Activated naive CD8-positive, alpha-beta T cell treated with anti-CD3 and anti-CD28 coated beads, Interleukin-2, amount 10 ng/mL, durations not matched to agents 7 days and 5 days (primary cell): Measurements from ENCODE around the gene BCDIN3D. TPM values are rescaled to one million over a fixed set of nuclear protein-coding genes. Genes with fewer than 3 reads are reported as not detected.

Experiments used
- ATAC-seq: fragments of 150-1000 bp; cut with Tn5 transposase; one replicate; pipeline ENCODE4 v1.10.0; 2021; ENCODE audit warnings: low read depth, moderate library complexity
- POLR2A ChIA-PET: fragments of 350-600 bp; sonication (Branson Sonifier 250); formaldehyde crosslinking; loops from one replicate; lab custom pipeline; 2021; ENCODE audit warnings: antibody characterized with exemption; lab: Charles Lee
- DNase-seq: peaks from one replicate; pipeline ENCODE4 v3.0.0; 2021
- H3K27ac Mint-ChIP-seq: one replicate; pipeline ENCODE4 v1.8.0; 2022; ENCODE audit warnings: mild to moderate bottlenecking, mixed read lengths
- H3K27me3 Mint-ChIP-seq: one replicate; pipeline ENCODE4 v1.8.0; 2022; ENCODE audit warnings: mild to moderate bottlenecking, moderate library complexity, mixed read lengths
- H3K36me3 Mint-ChIP-seq: one replicate; pipeline ENCODE4 v1.8.0; 2021; ENCODE audit warnings: mild to moderate bottlenecking, mixed read lengths
- H3K4me1 Mint-ChIP-seq: one replicate; pipeline ENCODE4 v1.8.0; 2021; ENCODE audit warnings: mixed read lengths
- H3K4me3 Mint-ChIP-seq: one replicate; pipeline ENCODE4 v1.8.0; 2022; ENCODE audit warnings: mild to moderate bottlenecking, moderate library complexity, mixed read lengths
- H3K9me3 Mint-ChIP-seq: one replicate; pipeline ENCODE4 v1.8.0; 2021; ENCODE audit warnings: mixed read lengths
- total RNA-seq, 2 experiments: library from RNA; stranded (reverse); gene quantifications; one replicate each; pipeline ENCODE4 v1.2.3, GENCODE V29; 2021

The BCDIN3D gene
- total RNA-seq, 2 experiments from 2014 or later: 9.3 to 11.4 TPM

DNA sequence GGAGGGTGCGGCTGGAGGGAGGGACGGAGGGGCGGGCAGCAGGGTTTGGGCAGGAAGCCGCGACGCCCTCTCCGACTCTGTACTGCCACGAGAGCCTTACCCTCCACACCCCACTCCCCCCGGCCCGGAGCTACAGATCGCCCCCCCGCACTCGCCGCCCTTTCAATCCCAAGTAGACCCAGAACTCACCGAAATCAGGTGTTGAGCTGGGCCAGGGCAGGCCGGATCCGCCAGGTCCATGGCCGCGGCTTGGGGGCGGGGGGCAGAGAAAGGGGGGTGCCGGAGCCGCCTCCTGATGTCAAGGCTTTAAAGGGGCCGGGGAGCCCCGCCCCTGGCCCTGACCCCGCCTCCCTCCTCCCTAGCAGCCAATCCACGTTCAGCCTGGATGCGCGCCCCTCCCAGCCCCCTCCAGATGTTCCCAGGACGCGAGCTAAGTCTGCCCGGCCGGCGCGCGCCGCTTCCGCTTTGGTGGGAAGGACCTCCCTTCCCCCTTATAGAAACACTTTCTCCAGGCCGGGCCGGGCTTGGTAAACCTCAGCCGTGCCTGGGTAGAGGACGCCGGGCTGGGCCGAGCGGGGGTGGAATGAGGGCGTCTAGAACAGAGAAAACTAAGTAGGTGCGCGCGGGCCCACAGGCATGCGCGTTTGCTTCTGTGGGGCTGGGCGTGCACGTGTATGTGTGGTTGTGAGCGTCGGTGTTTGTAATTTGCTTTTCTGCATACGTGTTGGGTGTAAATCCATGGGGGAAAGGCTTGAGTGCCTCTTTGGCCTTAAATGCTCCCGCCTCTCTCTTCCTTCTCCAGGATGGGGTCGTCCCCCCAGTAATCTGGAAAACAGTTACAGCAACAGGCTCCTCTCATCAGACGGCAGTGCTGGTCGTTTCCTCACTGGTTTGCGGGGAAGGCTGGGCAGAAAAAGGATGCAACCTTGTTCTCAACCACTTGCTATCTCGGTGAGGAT, 14.5 kb downstream of the BCDIN3D start, which contains the start of gene NCKAP5L:
Gene NCKAP5L (minus strand): TSS at position 281 of the 959 bp plus-strand sequence. CDS start 24,369 bp downstream, outside the sequence.
- peak within 1 kb of the TSS; percentile 92 for H3K27ac Mint-ChIP-seq
- H3K27me3 Mint-ChIP-seq: no peaks in the 10 kb centered on the region
- peak within 1 kb of the TSS; percentile 88 for H3K4me3 Mint-ChIP-seq
- H3K9me3 Mint-ChIP-seq: no peaks in the 10 kb centered on the region
- H3K4me1 Mint-ChIP-seq: peaks cover 23% of the 10 kb centered on the region
- ATAC-seq (peak; percentile 92), DNase-seq (peak; percentile 94)
- no peaks in the 10 kb centered on the region for H3K36me3 Mint-ChIP-seq
- POLR2A ChIA-PET: interaction anchor here (0.6 to 2.6 kb wide), 10 partner anchors 10 to 718 kb away, joined by 3 to 17 read pairs (median 4); partner anchors contain the start of genes BCDIN3D and TMBIM6

DNA sequence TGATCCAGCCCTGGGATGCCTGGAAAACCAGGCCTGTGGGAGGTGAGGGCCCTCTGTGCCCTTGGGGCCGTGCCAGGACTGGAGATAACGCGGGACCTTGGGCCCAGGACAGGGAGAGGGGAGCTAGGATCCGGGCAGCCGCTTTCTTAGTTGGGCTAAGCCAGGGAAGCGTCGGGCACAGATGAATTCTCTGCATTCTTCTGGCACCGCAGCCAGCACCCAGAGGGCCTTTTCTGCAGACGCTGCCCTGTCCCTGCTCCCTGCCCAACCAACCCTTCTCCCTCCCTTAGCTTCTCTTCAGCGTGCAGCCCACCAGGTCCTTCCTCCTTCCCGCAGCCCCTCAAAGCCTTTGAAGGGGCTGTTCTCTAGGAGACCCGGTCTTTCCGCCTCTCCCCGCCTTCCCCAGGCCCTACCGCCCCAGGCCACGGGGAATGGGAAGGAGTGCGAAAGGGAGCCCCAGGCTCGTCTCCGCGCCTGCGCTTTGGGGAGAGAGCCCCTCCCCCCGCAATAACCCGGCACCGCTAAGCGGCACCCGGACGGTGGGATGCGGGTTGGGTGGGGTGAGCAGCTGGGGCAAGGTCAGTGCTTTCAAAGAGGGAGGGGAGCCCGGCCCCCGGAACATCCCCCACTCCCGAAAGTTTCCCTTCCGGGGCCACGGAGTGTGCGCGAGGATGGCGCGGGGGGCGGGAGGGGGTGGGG, 15.4 kb downstream of the BCDIN3D start:
- peak overlapping the region; percentile 88 for H3K4me3 Mint-ChIP-seq
- POLR2A ChIA-PET: interaction anchor here (0.6 to 2.6 kb wide), 7 partner anchors 8 to 156 kb away, joined by 3 to 17 read pairs (median 4); partner anchors contain the start of genes BCDIN3D and TMBIM6
- ATAC-seq: no peak
- H3K36me3 Mint-ChIP-seq: peaks cover 3% of the 10 kb centered on the region
- H3K4me1 Mint-ChIP-seq: peaks cover 25% of the 10 kb centered on the region
- H3K27ac Mint-ChIP-seq: no peak overlapping the region
- no peaks in the 10 kb centered on the region for H3K27me3 Mint-ChIP-seq
- H3K9me3 Mint-ChIP-seq: no peaks in the 10 kb centered on the region
- DNase-seq: peak; percentile 59

DNA sequence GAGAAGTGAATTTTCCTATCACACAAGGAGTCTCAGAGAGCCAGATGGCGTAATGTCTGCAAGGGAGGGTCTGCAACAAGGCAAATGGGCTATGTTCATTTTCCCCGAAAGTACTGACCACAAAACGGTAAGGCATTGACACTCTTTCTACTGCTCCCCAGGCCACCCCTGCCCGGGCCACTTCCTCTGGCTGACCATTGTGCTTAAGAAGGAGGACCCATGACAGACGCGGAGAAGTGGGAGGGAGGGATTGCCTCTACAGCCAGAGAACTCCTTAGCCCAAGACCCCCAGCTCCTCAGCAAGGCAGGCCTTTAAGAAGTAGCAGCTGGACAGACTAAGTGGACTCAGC, 15.9 kb downstream of the BCDIN3D start:
- DNase-seq (no peak), ATAC-seq (no peak)
- no peaks in the 10 kb centered on the region for H3K9me3 Mint-ChIP-seq
- H3K4me3 Mint-ChIP-seq: peak overlapping the region; percentile 88
- H3K27ac Mint-ChIP-seq: no peak overlapping the region
- peaks cover 27% of the 10 kb centered on the region for H3K4me1 Mint-ChIP-seq
- H3K27me3 Mint-ChIP-seq: no peaks in the 10 kb centered on the region
- H3K36me3 Mint-ChIP-seq: peaks cover 5% of the 10 kb centered on the region
- POLR2A ChIA-PET: interaction anchor here (1.0 to 2.6 kb wide), 3 partner anchors 9 to 86 kb away, joined by 4 to 17 read pairs (median 9); partner anchors contain the start of genes BCDIN3D and TMBIM6

DNA sequence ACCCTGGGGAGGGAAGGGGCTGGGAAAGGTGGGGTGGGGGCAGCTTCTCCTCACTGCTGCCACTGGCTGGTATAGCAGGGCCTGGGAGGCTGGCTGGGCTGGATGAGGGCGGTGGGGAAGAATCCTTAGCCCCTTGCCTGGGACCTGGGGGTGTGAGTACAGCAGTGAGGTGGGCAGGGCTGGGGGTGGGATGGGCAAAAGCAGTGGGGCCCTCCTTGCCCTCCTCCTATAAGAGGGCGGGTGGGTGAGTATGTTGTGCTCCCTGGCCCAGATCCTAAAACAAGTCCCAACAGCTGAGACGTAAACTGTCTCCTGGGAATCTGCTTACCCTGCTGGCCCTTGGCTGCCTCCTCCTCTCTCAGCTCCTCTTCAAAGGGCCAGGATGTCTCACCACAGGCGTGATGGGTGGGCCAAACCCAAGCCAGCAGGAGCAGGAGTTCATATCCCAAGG, 16.9 kb downstream of the BCDIN3D start:
- H3K27me3 Mint-ChIP-seq: no peaks in the 10 kb centered on the region
- DNase-seq (no peak), ATAC-seq (no peak)
- no peaks in the 10 kb centered on the region for H3K9me3 Mint-ChIP-seq
- peaks cover 5% of the 10 kb centered on the region for H3K36me3 Mint-ChIP-seq
- H3K4me3 Mint-ChIP-seq: no peak overlapping the region
- peaks cover 32% of the 10 kb centered on the region for H3K4me1 Mint-ChIP-seq
- H3K27ac Mint-ChIP-seq: no peak overlapping the region
- POLR2A ChIA-PET: interaction anchor here (2.6 kb wide), 1 partner anchor 17 kb away, joined by 9 read pairs; the partner anchor contains the start of gene BCDIN3D

DNA sequence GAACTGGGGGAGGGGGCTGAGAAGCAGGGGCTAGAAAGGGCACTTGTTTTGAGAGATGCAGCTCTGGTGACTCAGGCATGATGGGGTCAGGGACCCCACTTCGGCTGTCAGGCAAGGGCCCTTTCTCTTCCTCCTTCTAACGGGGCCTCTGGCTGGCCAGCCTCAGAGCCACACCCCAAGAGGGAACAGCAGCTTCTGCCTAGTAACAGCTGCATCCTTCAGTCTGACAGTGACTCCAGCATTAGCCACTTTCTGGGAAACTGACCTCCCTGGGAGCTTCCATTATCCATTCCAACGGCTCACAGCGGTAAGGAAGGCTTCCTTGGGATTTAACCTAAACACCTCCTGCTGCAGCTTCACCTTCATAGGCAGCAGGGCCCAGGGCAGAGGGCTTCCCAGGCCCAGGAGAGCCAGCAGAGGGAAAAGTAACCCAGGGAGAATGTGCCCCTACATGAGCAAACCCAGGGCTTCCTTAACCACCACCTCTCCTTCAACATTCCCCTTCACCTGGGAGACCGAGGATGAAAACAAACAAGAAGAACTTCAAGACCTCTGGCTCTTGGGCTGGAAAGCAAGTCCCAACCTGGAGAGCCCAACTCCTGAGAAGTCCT, 17.4 kb downstream of the BCDIN3D start:
- DNase-seq (no peak), ATAC-seq (no peak)
- POLR2A ChIA-PET: no interaction called here
- H3K9me3 Mint-ChIP-seq: no peaks in the 10 kb centered on the region
- no peak overlapping the region for H3K4me3 Mint-ChIP-seq
- H3K27ac Mint-ChIP-seq: no peak overlapping the region
- H3K36me3 Mint-ChIP-seq: peaks cover 5% of the 10 kb centered on the region
- peaks cover 34% of the 10 kb centered on the region for H3K4me1 Mint-ChIP-seq
- H3K27me3 Mint-ChIP-seq: no peaks in the 10 kb centered on the region

DNA sequence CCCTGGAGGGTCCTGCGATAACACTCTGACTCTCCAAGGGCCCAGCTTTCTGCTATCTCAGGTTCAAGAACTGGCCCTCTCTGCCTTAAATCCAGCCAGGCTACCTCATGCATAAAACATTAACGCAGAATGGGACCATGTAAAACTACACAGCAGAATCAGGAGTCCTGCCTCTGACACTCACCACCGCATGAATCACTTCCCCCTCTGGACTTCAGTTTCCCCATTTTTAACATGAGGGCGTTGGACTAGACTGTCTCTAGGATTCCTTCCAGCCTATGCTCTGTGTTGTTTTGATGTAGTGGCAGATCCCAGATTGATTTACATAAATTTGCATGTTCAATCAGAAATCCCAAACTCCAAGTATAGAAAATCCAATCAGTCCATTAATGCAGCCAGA, 18.0 kb downstream of the BCDIN3D start:
- POLR2A ChIA-PET: interaction anchor here (1.7 kb wide), 1 partner anchor 18 kb away, joined by 4 read pairs; the partner anchor contains the start of gene BCDIN3D
- H3K27me3 Mint-ChIP-seq: no peaks in the 10 kb centered on the region
- peaks cover 34% of the 10 kb centered on the region for H3K4me1 Mint-ChIP-seq
- no peak overlapping the region for H3K27ac Mint-ChIP-seq
- no peak for DNase-seq
- H3K36me3 Mint-ChIP-seq: peaks cover 5% of the 10 kb centered on the region
- no peak overlapping the region for H3K4me3 Mint-ChIP-seq
- no peaks in the 10 kb centered on the region for H3K9me3 Mint-ChIP-seq
- ATAC-seq: no peak

DNA sequence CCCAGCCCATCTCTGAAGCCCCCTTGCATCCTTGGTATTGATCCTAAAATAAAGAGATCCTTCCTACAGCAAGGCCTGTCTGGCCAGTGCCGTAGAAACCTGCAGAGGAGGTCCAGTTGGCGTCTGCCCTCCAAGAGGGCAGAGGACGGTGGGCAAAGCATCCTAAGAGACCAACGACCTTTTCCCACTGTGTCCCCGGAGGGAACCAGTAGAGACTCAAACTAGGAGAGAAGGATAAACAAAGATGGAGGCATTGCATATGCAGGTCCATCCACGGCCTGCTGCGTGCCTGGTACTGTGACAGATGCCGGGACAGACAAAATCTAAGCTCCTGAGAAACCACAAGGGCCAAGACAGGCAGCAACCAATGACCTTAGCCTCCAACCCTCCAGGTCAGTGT, 18.5 kb downstream of the BCDIN3D start:
- POLR2A ChIA-PET: interaction anchor here (1.7 kb wide), 1 partner anchor 19 kb away, joined by 4 read pairs; the partner anchor contains the start of gene BCDIN3D

DNA sequence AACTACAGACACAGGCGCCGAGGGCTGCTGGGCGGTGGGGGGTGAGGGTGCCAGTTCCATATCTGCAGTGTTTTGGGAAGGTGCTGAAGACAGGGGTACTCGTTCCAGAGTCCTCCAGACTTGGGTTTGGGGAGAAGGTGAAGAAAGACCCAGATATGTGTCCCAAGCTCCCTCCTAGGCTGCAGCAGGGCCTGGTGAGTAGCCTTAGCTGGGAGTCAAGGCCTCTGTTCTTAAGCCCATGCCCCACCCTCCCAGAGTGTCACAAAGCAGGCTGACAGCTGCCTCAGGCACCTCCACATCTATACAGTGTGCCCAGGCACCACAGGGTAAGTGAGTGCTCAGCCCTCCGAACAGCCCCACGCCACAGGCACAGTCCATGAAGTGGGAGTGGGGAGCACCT, 19.0 kb downstream of the BCDIN3D start:
- Mint-ChIP-seq H3K27me3 (no peaks in the 10 kb centered on the region), H3K4me1 (peaks cover 34% of the 10 kb centered on the region), H3K27ac (no peak overlapping the region), H3K4me3 (no peak overlapping the region), H3K9me3 (no peaks in the 10 kb centered on the region), H3K36me3 (peaks cover 9% of the 10 kb centered on the region)
- POLR2A ChIA-PET: interaction anchor here (1.7 kb wide), 1 partner anchor 19 kb away, joined by 4 read pairs; the partner anchor contains the start of gene BCDIN3D
- ATAC-seq (no peak), DNase-seq (no peak)

More for the DNA sequence above, 18.5 kb downstream of the BCDIN3D start:
- ATAC-seq: no peak
- H3K27me3 Mint-ChIP-seq: no peaks in the 10 kb centered on the region
- no peak for DNase-seq
- H3K36me3 Mint-ChIP-seq: peaks cover 6% of the 10 kb centered on the region
- H3K9me3 Mint-ChIP-seq: no peaks in the 10 kb centered on the region
- H3K27ac Mint-ChIP-seq: no peak overlapping the region
- no peak overlapping the region for H3K4me3 Mint-ChIP-seq
- peaks cover 37% of the 10 kb centered on the region for H3K4me1 Mint-ChIP-seq

DNA sequence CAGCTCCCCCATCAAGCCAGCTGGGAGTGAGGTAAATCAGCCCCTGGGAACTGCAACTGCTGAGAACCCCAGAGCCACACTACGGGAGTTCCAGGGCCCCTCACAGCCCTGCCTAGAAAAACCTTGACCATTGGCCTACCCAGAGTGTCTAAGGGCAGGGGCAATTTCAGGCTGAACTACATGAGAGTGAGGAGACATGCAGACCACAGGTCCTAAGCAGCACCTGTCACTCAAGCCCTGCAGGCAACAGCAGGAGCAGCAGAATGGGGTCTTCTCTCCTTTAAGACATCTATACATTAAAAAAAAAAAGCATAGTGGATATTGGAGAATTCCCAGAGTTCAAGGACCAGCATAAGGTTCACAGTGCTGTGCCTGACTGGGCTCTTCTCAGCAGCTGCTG, 19.6 kb downstream of the BCDIN3D start:
- POLR2A ChIA-PET: interaction anchor here (1.7 kb wide), 1 partner anchor 20 kb away, joined by 4 read pairs; the partner anchor contains the start of gene BCDIN3D

DNA sequence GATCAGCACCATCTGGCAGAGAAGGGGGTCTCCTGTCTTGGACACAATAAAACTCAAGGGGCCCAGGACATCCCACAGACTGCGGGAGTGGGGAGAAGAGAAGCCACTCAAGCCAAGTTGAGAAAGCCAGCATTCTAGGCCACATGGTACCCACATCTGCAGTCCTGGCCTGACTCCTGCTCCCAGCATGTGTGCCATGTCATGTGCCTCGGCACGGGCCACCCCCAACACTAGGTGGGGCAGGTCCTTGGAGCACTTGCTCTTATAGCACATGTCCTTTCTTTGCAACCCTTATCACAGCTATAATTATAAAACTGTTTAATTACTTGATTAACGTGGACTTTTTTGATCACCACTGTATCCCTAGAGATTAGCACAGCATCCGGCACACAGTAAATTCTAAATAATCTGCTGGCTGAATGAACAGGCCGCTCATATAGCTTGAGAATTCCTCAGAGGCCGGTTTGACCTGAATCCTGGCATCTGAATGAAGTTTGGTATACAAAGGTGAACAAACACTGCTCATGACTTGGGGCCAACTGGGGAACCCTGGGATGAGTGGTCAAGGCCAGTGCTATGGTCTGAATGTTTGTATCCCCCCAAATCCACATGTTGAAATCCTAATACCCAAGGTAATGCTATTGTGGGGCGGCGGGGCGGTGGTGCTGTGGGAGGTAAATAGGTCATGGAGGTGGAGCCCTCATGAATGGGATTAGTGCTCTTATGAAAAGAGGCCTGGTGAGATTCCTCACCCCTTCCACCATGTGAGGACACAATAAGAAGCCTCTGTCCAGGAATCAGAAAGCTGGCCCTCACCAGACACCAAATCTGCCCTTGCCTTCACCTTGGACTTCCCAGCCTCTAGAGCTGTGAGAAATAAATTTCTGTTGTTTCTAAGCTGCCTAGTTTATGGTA, 21.3 kb downstream of the BCDIN3D start:
- DNase-seq (no peak), ATAC-seq (no peak)
- Mint-ChIP-seq H3K36me3 (peaks cover 9% of the 10 kb centered on the region), H3K4me1 (peaks cover 28% of the 10 kb centered on the region), H3K4me3 (peak overlapping the region; percentile 53), H3K27ac (peak overlapping the region; percentile 87), H3K27me3 (no peaks in the 10 kb centered on the region), H3K9me3 (no peaks in the 10 kb centered on the region)
- POLR2A ChIA-PET: interaction anchor here (0.6 to 1.2 kb wide), 4 partner anchors 18 to 211 kb away, joined by 3 to 5 read pairs (median 4); partner anchors contain the start of genes BCDIN3D and TMBIM6

More for the DNA sequence above, 19.6 kb downstream of the BCDIN3D start:
- H3K4me1 Mint-ChIP-seq: peaks cover 29% of the 10 kb centered on the region
- DNase-seq (no peak), ATAC-seq (no peak)
- H3K36me3 Mint-ChIP-seq: peaks cover 9% of the 10 kb centered on the region
- no peaks in the 10 kb centered on the region for H3K9me3 Mint-ChIP-seq
- H3K27me3 Mint-ChIP-seq: no peaks in the 10 kb centered on the region
- no peak overlapping the region for H3K4me3 Mint-ChIP-seq
- no peak overlapping the region for H3K27ac Mint-ChIP-seq

DNA sequence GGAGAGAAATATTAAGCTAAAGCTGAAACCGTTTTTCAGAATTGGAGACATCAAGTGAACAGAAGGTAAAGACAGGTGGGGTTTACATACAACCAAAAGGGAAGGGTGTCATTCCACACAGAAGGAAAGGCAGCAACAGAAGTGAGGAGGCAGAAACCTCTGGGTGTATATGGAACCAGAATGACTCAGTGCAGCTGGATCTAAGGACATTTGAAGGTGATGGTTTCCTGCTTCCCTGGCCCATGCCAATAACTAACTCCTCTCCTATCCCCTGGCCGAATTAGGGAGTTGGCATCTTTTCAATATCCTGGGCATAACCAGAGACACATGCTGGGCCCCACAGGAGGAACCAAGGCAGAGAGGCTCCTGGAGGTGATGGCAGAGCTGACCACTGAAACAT, 23.1 kb downstream of the BCDIN3D start:
- POLR2A ChIA-PET: interaction anchor here (0.6 to 0.7 kb wide), 3 partner anchors 19 to 247 kb away, joined by 3 to 4 read pairs (median 4); no protein-coding TSS in a partner anchor
- DNase-seq (no peak), ATAC-seq (no peak)
- H3K4me1 Mint-ChIP-seq: peaks cover 23% of the 10 kb centered on the region
- H3K9me3 Mint-ChIP-seq: no peaks in the 10 kb centered on the region
- H3K36me3 Mint-ChIP-seq: peaks cover 11% of the 10 kb centered on the region
- peak overlapping the region; percentile 4 for H3K27ac Mint-ChIP-seq
- H3K4me3 Mint-ChIP-seq: no peak overlapping the region
- H3K27me3 Mint-ChIP-seq: no peaks in the 10 kb centered on the region
